ENCODE data around the gene KRTAP10-1.

KRTAP10-1 gene

DNA sequence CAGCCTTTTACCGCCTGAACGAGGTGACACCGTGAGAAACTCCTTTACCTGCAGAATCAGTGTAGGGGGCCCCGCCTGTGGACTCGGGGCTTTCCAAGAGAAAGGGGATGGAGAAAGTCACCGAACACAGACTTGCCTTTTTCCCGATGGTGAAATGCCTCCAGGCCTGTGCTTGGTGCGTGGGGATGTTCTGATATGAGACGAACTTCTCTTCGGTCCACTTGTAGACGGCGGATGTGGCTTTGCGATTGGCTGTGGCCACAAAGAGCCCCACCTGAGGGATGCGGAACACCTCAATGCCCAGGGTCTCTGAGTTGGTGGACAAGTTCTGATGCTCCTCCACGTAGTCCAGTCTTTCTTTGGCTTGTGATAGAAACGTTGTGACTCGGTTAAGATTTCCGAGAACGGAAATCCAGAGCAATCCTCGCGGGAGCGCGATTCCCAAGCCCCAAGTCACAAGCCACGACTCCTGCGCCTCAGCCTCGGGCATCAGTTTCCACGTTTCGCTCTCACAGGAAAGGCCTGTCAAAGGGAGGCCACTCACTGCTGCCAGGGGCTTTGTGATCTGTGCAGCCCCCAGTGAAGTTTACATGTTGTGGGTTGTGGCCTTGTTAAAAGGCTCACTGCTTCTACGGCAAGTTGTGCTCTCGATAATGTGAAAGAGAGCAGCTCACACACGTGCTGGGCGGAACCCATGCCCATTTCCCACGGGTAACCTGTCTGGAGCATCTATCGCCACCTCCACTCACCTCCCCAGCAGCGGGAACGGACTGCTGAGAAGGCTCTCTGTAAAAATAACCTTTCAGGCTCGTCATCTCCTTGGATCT, 12.6 kb downstream of the KRTAP10-1 start:
- DNase-seq = no peak

DNA sequence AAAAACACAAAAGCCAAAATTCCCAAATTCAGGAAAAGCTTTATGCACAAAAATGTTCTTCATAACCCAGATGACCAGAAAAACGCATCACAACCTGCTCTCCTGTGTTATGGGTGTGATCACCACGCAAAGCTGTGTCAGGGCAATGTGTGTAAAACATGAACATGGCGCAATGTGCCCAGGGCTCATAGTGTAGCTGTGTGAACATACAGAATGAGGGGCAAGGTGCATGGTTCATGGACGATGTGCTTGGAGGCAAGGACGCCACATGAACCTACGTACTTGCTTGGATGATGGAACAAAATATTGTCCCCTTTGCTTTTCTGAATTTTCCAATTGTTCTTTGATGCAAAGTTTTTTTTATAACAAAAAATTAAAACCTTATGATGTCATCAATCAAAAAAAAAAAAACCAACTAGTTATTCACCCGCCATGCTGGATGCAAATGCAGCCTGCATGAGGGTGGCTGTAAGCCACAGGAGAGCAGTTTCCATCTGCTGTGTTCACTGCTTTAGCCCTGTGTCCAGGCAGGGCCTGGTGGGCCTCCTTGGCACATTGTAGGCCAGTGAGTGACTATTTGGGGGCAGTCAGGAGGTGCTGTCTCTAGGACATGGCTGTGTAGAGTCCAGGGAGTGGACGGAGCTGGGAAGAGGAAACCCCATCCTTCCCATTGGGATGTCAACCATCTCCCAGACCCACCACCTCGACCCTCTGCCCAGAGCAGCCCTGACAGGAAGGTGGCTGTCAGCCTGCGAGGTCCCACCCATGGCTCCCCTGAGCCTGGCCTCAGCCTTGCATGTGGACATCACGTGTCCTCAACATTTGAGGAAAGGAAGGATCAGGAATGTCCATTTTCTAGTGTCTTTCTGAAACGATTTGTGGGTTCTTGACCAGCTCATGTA, 13.6 kb downstream of the KRTAP10-1 start:
- DNase-seq = no peak

DNA sequence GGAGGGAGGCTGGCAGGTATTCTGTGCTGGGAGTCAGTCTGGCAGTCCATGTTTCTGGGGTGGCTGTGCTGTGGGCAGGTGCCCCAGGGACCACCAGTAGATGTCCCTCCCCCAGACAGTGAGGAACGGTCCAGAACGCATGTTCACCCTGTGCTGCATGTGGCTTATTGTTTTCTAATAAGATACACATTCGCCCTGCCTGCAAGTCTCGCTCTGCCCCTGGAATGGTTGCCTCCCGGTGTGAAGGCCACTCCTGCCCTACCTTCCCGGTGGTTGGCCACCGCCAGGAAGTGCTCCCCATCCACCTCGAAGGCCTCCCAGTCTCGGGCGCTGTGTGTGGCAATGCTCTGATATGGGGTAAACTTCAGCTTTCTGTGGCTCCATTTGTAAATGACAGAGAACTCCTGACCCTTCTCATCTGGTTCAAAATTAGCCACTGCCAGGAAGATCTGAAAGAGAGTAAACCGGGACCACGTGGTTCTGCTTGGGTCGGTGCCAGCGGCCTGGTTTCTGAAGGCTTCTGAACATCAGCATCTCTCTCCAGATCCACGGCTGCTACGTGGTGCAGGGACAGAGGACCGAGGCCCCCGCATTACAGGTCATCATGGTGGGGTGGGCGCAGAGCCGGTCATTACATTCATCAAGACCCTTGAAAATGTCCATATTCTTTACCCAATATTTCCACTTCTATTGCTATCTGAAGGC, 14.5 kb downstream of the KRTAP10-1 start:
- DNase-seq = no peak

DNA sequence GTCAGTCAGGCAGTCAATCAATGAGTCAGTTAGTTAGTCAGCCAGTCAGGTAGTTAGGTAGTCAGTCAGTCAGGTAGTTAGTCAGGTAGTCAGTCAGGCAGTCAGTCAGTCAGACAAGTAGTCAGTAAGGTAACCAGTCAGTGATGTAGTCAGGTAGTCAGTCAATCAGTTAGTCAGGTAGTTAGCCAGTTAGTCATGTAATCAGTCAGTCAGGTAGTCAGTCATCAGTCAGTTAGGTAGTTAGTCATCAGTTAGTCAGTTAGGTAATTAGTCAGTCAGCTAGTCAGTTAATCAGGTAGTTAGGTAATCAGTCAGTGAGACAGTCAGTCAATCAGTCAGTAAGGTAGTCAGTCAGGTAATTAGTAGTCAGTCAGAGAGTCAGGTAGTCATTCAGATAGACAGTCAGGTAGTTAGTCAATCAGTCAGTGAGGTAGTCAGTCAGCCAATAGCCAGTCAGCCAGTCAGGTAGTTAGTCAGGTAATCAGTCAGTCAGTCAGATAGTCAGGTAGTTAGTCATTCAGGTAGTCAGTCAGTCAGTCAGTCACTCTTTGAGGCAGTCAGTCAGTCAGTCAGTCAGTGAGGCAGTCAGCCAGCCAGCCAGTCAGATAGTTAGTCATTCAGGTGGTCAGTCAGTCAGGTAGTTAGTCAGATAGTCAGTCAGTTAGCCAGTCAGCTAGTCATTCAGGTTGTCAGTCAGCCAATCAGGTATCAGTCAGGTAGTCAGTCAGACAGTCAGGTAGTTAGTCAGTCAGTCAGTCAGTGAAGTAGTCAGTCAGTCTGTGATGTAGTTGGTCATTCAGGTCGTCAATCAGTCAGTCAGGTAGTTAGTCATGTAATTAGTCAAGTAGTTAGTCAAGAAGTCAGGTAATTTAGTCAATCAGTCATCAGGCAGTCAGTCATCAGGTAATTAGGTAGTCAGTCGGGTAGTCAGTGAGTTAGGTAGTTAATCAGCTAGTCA, 15.3 kb downstream of the KRTAP10-1 start:
- DNase-seq = no peak

DNA sequence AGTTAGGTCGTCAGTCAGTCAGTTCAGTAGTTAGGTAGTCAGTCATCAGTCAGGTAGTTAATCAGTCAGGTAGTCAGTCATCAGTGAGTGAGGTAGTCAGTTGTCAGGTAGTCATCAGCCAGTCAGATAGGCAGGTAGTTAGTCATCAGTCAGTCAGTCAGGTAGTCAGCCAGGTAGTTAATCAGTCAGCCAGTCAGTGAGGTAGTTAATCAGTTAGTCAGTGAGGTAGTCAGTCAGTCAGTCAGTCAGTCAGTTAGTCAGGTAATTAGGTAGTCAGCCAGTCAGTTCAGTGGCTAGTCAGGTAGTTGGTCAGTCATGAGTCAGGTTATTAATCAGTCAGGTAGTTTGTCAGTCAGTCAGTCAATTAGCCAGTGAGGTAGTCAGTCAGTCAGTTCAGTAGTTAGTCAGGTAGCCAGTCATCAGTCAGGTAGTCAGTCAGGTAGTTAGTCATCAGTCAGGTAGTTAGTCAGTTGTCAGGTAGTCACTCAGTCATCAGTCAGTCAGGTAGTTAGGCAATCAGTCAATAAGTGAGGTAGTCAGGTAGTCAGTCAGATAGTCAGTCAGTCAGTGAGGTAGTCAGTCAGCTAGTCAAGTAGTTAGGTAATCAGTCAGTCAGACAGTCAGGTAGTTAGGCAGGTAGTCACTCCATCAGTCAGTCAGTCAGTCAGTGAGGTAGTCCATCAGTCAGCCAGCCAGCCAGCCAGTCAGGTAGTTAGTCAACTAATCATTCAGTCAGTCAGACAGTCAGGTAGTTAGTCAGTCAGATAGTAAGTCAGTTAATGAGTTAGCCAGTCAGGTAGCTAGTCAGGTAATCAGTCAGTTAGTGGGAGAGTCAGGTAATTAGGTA, 16.2 kb downstream of the KRTAP10-1 start:
- no peak for DNase-seq

DNA sequence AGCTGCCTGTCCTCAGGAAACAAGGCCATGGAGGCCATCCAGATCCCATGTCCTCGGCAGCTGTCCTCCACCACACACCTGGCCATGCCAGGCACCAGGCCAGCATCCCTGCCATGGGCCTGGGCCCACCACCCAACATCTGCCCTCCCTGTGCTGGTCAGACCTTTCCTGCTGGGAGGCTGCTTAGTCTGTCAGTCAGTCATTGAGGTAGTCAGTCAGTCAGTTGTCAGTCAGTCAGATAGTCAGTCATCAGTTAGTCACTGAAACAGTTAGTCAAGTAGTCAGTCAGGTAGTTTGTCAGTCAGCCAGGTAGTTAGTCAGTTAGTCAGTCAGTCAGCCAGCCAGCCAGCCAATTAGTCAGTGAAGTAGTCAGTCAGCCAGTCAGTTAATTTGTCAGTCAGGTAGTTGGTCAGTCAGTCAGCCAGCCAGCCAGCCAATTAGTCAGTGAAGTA, 17.2 kb downstream of the KRTAP10-1 start:
- no peak for DNase-seq

DNA sequence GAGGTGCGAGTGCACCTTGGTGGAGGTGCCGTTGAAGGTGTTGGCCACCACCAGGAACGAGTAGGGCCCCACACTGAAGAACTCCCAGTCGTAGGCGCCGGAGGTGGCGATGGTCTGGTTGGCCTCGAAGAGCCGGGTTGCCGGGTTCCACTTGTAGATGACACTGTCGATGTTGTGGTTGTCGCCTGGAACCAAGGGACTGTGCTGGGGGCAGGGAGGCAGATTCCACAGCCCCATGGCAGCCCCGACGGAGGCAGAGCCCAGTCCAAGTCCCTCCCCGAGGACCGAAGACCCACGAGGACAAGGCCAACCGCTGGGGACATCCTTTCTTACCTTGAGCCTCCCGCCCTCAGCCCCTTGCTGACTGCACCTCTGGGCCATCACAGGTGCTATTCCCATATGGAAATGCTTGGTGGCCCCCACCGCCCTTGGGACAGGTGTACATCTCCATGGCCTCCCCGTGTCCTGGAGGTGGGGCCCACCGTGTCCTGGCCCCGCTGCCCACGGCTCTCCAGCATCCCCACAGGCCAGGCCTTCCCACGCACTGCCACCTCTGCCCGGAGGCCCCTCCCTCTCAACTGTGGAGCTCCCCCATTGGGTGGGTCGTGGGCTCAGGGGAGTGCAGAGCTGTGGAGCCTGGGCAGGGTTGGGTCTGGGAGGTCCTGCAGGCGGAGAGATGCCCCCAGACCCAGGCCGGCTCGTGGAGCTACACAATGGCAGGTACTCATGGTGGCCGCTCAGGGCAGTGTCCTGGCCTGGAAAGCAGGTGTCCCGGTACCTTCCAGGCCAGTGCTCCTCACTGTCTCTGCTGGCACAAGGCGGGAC, 17.9 kb downstream of the KRTAP10-1 start:
- DNase-seq = no peak

DNA sequence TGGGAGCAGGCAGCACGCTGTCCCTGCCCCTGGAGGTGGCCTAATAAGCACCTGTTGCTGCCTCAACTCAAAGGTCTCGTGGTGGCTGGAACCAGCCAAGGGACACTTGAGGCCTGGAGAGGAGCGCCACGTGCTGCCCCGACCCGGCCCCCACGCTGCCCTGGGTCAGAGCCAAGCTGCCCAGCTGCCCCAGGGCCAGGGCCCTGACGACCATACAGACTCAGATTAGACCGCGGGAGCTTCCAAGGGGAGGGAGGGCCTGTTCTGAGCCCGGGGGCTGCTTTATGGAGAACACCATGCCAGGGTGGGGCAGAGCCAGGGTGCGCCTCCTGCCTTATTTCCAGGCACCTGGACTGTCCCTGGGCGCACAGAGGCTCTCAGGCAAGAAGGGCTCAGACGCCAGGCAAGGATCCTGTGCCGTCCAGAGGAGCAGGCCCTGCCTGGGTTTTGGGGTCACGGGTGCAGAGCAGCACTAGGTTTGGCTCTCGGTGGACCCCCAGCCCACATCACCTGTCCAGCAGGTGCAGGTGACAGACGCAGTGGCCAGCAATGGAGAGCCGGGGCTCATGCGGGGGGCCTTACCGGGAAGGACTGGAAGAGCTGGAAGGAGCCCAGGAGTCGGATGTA, 18.6 kb downstream of the KRTAP10-1 start:
- no peak for DNase-seq

DNA sequence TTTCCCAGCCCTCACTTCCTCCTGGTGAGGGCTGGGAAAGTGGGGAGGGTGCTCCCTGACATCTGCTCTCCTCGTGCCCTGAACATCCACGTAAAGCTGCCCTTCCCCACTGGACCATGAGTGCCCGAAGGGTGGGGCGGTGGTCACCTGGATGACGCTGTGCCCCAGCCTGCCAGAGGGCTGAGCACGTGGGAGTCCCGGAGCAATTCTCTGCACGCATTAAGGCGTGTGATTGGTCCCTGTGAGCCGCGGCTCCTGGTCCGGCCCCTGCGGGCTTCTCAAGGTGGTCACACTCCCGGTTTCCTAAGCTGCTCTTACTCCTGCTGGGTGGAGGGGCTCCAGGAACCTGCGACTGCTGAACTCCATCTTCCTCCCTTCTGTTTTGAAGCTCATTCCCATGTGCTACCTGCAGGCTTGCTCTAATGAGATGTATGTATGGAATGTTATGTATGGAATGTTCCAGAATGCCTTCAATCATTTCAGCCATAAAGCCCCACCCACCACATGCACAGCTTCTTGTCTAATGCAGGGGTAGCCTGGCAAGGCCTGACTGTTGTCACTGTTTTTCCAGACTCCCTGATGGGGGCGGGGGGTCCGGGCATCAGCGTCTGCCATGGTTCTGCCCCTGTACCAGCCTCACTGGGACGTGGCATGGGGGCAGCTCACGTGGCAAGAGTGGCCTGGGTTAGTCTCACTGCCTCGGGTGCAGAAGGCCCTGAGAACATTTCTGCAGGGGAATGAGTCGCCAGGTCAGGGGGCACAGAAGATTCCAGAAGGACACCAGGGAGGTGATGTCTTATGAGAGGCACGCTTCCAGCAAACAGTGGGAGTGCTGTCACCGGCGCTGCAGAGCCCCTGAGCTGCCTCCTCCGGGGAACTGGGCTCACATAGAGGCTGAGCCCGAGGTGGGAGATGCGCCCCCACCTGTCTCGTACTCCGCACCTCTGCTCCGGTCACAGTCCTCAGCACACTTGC, 19.4 kb downstream of the KRTAP10-1 start:
- no peak for DNase-seq

DNA sequence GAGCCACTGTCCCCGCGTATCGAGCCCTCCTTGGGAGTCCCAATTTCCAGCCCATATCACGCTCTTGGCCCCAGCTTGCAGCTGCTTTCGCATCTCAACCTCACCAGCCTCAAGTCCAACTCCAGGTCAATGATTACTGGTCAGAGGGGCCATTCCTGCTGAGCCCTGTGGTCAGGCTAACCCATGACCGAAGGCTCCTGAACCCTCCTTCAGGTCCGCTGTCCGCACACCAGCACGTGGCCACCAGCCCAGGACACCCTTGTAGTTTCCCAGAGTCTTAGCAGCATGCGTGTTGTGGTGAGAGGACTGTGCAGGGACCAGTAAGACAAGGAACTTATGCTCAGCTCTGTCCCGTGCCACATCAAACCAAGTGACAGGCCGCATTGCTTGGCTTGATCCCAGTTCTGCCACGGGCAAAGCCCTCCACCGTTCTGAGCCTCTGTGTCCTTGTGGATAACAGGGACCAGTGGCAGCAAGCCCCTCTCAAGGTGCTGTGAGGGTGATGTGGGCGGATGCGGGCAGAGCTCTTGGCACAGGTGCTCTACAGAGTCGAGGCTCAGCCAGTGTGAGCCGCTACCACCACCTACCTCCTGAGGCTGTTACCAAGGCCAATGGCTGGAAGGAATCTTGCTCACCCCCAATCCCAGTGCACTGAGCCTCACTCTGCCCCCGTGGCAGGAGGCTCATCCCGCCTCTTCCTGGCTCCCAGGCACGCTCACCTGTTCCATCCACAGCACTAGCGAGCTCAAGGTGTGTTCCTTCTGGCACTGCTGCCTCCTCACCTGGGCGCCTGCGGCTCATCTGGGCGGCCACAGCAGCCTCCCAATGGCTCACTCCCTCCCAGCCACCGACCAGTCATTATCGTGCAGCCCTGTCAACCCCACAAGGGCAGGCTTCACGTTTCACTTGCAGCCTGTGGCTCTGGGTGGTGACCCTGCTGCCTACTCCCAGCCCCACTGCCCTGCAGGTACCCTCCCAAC, 20.4 kb downstream of the KRTAP10-1 start:
- DNase-seq = no peak

DNA sequence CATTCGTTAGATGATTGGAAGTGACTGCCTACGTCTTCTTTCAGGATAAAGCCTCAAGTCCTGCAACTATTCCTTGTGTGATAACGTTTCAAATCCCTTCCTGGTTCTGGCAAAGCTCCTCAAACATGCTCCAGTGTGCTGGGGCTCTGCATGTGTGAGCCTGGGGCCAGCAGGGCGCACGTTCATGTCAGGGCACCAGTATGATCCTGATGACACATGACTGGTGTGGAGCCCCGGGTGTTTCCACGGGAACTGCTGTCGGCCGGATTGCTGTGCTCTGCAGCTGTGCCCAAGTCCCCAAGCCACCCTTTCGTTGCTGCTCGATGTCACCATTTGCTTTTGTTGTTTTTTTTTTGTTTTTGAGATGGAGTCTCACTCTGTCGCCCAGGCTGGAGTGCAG, 21.3 kb downstream of the KRTAP10-1 start:
- DNase-seq = no peak

DNA sequence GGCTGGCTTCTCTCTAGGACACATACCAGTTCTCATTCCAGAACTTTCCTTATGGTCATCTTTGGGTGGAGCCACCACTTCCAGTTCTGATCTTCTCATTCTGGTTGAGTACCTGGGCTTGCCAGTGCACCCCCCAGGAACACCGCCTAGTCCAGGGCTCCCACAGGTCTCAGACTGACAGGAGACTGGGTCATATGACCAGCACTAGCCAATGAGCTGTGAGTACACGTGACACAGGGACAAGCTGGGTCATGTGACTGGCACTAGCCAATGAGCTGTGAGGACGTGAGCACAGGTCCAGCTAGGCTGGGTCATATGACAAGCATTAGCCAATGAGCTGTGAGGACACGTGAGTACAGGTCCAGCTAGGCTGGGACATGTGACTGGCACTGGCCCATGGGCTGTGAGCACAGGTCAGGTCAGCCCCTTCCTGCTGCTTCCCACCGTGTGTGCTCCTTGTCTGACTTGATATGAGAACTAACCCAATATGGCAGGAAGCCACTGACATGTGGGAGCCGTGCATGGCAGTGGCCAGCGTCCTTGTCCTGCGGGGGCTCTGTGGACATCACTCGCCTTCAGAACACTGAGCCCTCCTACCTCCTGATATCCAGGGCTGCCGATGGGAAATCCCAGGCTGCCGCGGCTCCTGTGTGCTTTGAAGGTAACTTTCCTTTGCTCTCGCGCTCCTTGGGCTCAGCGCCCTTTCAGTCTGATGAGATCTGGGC, 22.7 kb downstream of the KRTAP10-1 start:
- DNase-seq = peak; percentile 34

DNA sequence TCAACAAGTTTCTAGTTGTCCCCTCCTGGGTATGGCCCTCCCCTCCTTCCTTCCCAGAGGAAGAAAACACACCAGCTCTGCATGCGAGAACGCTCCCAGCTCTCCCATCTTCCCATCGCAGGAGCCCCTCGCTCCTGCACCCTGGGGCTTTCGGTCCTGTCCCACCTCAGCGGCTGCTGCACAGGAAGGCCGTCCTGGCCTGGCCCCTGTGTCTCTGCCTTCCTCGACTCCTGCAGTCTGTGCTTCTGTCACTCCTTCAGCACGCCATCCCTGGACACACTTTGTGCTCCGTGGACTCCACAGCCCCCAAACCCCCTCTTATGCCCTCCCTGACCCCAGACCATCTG, 23.2 kb downstream of the KRTAP10-1 start:
- DNase-seq = no peak

DNA sequence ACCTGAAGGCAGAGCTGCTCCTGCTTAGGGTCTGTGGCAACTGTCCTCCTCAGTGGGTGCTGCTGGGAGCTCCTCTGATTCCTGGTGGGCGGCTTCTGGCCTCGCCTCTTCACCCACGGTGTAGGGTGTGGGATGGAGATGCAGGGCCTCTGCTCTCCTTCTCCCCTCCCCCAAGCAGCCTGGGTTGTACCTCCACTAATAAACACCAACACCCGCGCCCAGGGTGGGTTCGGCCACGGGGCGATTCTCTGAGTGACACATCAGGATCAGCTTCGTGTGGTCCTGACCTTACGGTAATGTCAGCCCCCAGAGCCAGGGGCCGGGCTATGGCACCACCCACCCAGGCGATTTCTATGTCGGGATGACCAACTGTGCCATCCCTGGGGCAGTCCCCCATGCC, 23.7 kb downstream of the KRTAP10-1 start:
- DNase-seq = no peak

DNA sequence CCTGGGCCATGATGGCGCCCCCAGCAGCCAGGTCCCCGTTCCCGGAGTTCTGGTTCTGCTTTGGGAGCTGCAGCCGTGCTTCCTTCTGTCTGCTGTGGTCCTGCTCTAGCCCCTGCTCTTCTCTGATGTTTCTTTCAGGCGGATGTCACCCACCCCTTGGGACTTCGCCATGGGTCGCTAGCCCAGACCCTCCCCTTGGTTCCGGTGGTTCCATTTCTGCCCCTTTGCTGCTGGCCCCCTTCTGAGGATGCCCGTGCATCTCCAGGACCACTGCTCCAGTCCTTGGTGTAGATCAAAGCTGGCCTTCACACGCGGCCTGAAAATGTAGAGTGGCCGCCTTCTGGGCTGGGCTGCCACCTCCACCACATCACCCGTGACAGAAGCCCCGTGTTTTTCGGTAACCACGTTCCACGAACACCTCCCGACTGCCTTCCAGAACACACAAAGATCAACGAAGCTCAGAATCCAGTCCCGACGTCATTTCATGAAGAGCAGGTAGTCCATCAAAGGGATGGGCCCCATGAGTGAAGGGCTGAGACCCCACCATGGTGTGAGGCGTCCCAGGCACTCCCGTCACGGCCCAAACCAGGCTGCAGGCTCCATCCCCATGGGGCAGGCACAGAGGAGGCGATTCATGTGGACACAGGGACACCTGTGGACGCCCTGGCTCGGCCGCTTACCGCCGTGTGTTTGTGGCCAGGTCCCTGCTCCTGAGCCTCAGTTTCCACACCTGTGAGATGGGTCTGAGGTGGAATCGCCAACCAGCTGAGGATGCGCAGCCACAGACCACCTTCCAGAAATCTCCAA, 24.4 kb downstream of the KRTAP10-1 start:
- DNase-seq = no peak
